GM12891 (cell line): ENCODE data around the gene COL20A1.

Source experiments
- DNase-seq: peaks from one replicate; pipeline ENCODE4 v3.0.0; 2011; ENCODE audit warnings: low spot score; ENCODE audit not compliant: insufficient read length
- FAIRE-seq: peaks from 2 replicates; lab custom pipeline; 2011; peaks lifted over from hg19 to GRCh38; lab: Jason Lieb, UNC
- PAX5 ChIP-seq: IDR thresholded peaks from 2 replicates; pipeline ENCODE4 v1.6.1; 2011; ENCODE audit warnings: low read length, moderate library complexity, mild to moderate bottlenecking; ENCODE audit not compliant: insufficient read depth, severe bottlenecking
- POLR2A ChIP-seq: IDR thresholded peaks from 2 replicates; pipeline ENCODE4 v1.6.1; 2011; ENCODE audit warnings: low read depth, low read length, control low read depth
- POLR2AphosphoS5 ChIP-seq: IDR thresholded peaks from 2 replicates; pipeline ENCODE4 v1.6.1; 2011; ENCODE audit warnings: low read depth, low read length, control low read depth
- POU2F2 ChIP-seq: IDR thresholded peaks from 2 replicates; pipeline ENCODE4 v1.6.1; 2011; ENCODE audit warnings: low read depth, mild to moderate bottlenecking, control low read depth, low read length, moderate library complexity
- SPI1 ChIP-seq: IDR thresholded peaks from 2 replicates; pipeline ENCODE4 v1.6.1; 2011; ENCODE audit warnings: low read depth, low read length, control low read depth
- TAF1 ChIP-seq: IDR thresholded peaks from 2 replicates; pipeline ENCODE4 v1.6.1; 2011; ENCODE audit warnings: low read depth, low read length, control low read depth

Gene COL20A1

GRCh38 chr20:63261060-63261794, 31.8 kb upstream of the COL20A1 start:
- no peak for DNase-seq
- TF ChIP-seq POLR2AphosphoS5 (no peak), PAX5 (no peak), TAF1 (no peak), POU2F2 (no peak), SPI1 (no peak), POLR2A (no peak)
- FAIRE-seq, result no peak

GRCh38 chr20:63261795-63262528, 31.0 kb upstream of the COL20A1 start:
- TF ChIP-seq SPI1, result no peak
- TF ChIP-seq POLR2A, result no peak
- TF ChIP-seq TAF1, result no peak
- TF ChIP-seq PAX5, result no peak
- no peak for TF ChIP-seq POLR2AphosphoS5
- TF ChIP-seq POU2F2, result no peak
- no peak for FAIRE-seq
- DNase-seq, result no peak

- FAIRE-seq (no peak), DNase-seq (no peak)
- TF ChIP-seq POLR2A (no peak), TAF1 (no peak), PAX5 (no peak), SPI1 (no peak), POU2F2 (no peak), POLR2AphosphoS5 (no peak)
Measured at GRCh38 chr20:63262836-63263235, 30.1 kb upstream of the COL20A1 start.

GRCh38 chr20:63264000-63264399, 29.0 kb upstream of the COL20A1 start:
- TF ChIP-seq SPI1 (no peak), POLR2A (no peak), POU2F2 (no peak), PAX5 (no peak), POLR2AphosphoS5 (no peak), TAF1 (no peak)
- FAIRE-seq (no peak), DNase-seq (no peak)

- no peak for FAIRE-seq
- TF ChIP-seq POLR2AphosphoS5, result no peak
- no peak for TF ChIP-seq PAX5
- no peak for TF ChIP-seq POLR2A
- no peak for TF ChIP-seq SPI1
- TF ChIP-seq TAF1, result no peak
- no peak for TF ChIP-seq POU2F2
- DNase-seq, result no peak
Measured at GRCh38 chr20:63264519-63264918, 28.5 kb upstream of the COL20A1 start.

- FAIRE-seq (no peak), DNase-seq (no peak)
- TF ChIP-seq POLR2A, result no peak
- no peak for TF ChIP-seq POLR2AphosphoS5
- TF ChIP-seq SPI1, result no peak
- TF ChIP-seq PAX5, result no peak
- no peak for TF ChIP-seq TAF1
- TF ChIP-seq POU2F2, result no peak
Measured at GRCh38 chr20:63265891-63266515, 27.0 kb upstream of the COL20A1 start.

GRCh38 chr20:63267691-63268090, 25.3 kb upstream of the COL20A1 start:
- no peak for FAIRE-seq

GRCh38 chr20:63268256-63268655, 24.7 kb upstream of the COL20A1 start:
- FAIRE-seq (no peak), DNase-seq (no peak)
- no peak for TF ChIP-seq POU2F2

More at GRCh38 chr20:63267691-63268090, 25.3 kb upstream of the COL20A1 start:
- no peak for DNase-seq
- TF ChIP-seq POLR2AphosphoS5, result no peak

- FAIRE-seq, result no peak
- DNase-seq, result no peak
- no peak for TF ChIP-seq TAF1
- no peak for TF ChIP-seq SPI1
- no peak for TF ChIP-seq POLR2A
- no peak for TF ChIP-seq POU2F2
- TF ChIP-seq PAX5, result no peak
- TF ChIP-seq POLR2AphosphoS5, result no peak
Measured at GRCh38 chr20:63268671-63269439, 24.1 kb upstream of the COL20A1 start.
